ENCODE data around the gene AFF2.

Gene AFF2

DNA sequence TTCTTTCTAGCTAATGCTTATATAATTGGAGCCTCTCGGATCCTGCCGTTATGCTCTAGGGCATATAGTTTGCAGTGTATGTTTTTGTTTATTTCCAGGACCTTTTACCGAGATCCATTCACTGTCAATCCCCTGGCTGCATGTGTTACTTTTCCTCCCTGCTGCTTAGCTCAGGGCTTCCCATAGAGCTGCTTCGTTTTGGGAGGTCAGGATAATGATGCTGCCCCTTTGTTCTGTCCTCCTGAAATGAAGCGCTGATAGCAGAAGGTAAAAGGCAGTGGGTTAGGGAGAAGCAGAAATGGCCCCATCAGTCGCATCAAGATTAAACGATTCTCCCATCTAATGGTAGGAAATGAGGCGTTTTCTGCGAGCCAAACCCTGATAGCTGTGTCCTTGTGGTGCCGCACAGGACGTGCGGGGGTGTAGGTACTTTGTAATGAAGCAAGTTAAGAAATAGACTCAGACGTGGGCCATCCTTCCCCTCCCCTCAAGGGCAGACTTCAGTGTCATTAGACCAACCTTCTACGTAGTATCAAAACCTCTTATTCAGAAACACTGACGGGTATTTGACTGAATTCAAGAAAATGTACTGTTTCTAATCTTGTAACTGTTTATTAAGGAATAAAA is 37.3 kb downstream of the AFF2 start:
- DNase-seq: no peak

DNA sequence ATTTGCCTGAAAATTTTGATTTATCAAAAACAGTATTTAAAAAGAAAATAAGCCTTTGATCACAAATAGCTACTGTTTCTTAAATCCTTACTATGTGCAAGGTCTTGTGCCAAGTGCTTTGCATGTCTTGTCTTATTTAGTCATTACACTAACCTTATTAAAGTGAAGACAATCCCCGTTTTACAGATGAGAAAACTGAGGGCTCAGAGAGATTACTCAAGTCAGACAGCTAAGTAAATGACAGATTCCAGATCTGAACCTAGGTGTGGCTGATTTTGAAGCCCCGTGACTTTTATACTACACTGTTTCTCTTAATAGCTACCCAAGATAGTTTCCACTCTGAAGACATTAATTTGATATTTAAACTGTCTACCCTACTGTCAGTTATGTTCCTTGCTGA is 38.2 kb downstream of the AFF2 start:
- DNase-seq: no peak

DNA sequence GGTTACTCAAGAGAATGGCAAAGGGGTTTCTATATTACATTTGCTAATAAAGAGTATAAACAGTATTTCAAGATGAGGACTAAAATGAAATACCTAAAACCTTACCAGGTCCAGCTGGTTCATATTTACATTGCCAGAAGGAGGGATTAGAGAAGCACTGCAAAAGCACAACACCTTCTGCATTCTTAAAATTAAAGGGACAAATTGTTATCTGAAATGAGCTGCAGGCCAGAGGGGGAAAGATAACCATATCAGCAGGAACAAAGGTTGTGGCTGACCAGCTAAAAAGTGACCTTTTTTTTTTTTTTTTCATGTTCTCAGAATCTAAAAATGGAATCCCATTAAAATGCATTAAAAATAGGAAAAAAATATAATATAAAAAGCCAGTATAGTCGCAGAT is 39.7 kb downstream of the AFF2 start:
- no peak for DNase-seq

DNA sequence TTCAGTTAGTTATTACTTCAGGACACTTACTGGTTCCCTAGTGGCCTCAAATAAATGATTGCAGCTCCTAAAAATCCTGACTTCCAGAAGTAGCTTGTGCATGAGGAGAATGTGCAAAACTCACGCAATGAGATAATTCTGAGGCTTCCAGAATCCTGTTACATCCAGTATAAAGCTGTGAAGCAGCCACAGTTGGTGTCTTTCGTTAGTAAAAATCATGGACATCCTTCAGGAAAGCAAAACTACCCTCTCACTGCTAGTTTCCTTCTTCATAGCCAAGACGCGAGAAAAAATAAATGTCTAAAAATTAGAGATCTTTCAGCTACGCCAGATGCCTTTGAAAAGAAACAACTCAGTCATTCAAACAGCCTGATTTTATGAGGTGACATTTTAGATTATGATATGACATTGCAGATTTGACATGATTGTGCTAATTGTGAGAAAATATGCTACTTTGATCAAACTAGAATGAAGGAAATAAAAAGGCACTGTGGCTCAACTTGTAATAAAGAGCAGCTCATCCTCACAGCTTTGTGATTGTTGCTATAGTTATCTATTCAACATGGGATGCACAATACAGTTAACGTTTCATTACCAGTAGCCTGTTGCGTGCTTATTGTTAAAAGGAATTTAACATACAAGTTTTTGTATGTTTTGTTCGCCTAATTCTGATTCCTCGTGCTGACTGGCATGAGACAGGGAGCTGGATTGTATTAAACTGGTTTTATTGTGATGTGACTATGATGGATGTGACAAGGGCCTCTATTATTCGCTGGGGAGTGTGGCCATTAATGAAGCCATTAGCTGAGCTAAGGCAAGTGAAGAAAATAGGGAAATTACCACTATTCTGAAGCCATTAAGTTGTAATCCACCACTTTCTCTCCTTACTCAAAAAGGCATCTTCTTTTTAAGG is 40.5 kb downstream of the AFF2 start:
- DNase-seq: no peak

DNA sequence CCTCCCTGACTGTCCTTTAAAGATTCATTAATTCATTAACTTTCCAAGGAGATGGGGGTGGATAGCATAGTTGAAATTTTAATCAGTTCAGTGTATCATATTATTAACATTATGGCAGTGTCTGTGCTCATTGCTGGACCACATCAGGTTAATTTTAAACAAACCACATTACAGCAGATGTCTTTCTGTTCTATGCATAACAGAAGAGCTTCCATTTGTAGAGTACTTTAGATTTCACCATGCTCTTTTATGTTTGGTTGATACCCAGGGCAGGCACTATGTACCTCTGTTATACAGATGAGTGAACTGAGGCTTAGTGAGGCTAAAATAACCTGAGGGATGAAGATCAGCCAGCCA is 41.1 kb downstream of the AFF2 start:
- no peak for DNase-seq

DNA sequence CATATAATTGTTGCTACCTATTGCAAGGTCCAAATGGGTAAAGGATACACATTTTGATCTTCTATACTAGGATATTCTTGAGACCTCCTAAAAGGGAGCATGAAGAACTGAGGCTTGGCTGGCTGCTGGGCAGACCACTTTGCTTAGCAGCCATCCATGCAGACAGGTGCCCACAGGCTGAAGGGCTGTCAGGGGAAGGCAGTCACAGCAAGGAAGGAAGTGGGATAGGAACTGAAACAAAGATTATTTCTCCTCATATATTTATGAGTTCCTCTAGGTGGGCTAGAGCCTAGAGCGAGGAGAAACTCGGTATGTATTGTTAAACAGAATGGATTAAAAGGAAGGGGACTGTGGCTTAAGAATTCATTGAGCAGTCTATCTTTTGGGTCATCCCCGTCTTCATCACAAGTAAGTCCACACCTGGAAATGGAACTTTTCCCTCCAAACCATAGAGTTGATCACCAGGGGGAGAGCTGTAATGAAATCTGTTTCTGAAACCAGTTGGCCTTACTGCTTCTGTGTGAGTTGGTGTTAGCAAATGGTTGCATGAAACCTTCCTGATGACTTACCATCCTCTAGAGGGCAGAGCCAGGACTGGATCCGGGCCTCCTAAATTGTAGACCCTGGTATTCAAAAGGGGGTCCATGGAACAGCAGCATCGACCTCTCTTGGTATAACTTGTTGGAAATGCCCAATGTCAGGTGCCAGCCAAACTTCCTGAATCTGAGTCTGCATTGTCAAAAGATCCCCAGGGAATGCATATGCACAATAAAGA is 42.3 kb downstream of the AFF2 start:
- no peak for DNase-seq

DNA sequence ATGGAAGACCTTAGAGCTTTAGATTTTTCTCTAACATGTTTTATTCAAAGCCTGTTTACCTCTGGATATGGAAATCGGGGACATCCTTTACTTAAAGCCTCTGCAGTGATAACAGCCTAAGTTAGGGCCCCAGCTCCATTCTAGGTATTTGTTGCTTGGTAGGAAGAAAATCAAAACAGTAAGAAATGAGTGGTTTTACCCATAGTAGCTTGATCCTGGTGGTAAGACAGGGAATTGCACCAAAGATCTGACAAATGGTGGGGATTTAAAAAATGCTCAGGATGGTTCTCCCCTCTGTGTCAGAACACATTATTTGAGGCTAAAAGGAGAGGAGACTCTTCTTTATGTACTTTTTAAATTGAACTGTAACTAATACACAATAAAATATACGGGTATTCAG is 52.4 kb downstream of the AFF2 start:
- no peak for DNase-seq

DNA sequence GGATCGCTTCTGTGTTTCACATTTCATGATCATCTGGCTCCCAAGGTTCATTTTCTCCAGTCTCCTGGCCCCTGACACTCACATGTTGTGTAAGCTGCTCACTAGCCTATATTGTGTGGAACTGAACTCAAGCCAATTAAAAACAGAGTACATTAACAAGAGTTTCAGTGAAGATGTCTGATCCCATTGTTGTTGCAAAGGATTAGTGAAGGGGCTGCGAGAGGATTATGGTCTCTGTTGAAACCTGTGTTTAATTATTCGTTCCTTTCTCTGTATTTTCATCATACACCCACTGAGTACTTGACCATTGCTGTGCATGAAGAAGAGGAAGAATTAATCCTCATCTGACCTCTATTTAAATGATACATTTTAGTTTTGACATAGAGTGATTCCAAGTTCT is 54.7 kb downstream of the AFF2 start:
- DNase-seq: no peak

DNA sequence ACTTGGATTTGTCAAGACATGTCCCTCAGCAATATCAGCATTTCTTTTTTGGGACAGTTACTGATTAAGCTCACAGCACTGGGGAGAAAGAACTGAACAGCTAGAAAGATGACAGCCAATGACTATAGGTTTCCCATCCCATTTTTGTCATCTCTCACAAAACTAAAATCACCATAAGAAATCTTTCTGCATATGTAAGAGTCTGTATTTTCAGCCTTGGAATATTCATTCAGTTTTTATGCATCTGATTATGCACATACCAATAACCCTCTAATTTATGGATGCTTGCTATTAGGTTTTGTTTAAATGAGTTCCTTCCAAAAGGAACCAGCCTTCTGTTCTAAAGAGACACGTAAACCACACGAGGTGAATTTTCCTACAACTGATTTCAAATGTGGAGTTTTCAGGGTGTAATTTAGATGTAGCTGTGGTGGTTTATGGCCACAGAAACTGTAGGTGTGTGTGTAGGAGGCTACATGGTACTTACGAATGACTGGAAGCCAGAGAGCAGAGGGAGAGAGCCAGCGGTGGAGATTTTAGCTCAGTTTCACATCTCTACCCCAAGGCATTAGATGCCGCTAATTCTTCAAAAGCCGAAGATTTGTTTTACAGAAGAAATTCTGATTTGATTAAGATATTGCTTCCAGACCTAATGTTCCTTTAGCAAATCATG is 55.3 kb downstream of the AFF2 start:
- DNase-seq: no peak

DNA sequence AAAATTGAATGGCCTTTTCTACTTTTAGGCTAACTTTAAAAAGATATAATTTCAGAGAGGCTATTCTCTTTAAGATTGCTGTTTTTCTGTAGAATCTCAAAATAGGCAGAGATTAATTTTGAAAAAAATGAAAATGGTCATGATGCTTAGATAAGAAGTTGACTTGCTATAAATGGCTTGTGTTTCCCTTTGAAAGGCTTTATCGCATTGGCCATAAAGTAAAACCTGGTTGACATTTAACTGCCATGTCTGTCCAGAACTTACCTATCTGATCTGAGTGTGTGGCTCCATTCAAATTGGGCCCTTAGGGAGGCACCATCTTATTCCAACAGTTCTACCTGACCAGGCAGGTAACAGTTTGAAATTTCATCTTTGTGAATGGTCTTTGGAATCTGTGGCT is 56.1 kb downstream of the AFF2 start:
- DNase-seq: no peak

DNA sequence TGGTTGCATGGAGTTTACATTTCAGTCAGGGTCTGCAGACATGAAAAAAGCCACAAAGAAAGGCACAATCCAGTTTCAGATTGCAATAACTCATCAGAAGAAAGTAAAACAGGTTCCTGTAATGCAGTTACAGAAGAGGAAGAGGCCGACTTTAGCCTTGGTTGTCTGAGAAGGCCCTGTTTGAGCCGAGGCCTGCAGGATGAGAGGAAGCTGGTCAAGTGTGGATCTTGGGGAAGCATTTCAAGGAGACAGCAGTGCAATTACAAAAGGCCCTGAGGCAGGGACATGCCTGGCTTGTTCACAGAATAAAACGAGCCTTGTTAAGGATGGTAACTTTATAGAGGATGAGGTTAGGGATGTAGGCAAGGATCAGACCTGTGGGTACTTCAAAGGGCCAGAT is 62.4 kb downstream of the AFF2 start:
- no peak for DNase-seq

DNA sequence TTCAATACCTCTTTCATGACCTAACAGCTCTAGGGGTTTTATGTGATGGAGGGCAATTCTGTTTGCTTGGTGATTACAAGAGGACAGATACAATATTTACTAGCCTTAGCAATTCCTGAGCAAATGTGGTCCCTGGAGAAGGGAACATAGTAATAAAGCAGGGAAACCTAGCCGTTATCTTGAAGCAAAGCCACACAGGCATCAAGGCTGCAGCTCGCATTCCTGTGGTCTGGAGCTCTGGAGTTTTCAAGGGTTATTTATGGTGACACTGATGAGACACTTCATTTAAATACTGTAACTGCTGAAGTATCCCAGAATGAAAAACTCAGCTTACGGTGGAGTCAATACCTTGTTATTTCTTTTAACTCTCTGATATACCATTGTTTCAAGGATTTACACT is 66.8 kb downstream of the AFF2 start:
- DNase-seq: no peak

DNA sequence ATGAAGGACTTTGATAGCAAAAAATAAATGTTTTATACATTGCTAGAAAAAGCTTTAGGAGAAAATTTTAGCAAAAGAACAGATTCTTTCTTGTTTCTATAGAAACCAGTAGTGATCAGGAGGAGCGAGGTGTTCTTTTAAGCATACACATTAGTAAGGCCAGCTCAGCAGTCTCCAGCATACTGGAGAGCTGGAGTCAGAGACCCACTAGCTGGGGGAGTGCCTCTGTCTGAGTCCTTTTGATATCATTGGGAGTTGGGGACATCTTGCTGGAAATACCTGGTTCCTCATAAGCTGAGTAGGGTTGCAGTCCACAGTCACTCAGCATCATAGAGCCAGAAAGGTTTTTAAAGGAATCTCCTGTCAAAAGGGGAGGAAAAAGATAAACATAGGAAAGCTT is 67.4 kb downstream of the AFF2 start:
- DNase-seq: no peak

DNA sequence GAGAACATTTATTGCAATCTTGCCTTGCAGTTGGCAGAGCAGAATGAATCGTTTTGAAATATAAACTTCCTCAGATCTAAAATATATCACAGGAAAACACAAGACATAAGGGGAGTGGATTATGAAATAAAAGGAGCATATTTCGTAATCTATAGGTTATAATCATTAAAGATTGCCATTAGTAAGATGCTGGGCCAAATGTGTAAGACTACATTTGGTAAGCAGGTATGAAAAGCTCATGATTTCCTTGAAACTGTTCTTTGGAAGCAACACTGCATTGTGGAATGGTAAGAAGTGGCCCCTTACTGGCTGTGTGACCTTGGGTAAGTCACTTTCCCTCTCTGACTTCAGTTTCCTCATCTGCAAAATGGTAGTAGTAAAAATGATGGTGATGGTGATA is 68.3 kb downstream of the AFF2 start:
- no peak for DNase-seq

DNA sequence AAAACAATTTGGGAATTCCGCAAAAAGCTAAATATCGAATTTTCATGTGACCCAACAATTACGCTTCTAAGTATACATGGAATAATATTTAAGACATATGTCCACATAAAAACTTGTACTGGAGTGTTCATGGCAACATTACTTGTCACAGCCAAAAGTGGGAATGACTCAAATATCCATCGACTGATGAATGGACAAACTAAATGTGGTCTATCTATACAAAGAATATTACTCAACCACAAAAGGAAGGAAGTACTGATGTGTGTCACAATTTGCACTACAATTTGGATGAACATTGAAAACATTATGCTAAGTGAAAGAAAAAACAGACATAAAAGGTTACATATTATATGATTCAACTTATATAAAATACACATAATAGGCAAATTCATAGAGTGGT is 71.9 kb downstream of the AFF2 start:
- DNase-seq: no peak

DNA sequence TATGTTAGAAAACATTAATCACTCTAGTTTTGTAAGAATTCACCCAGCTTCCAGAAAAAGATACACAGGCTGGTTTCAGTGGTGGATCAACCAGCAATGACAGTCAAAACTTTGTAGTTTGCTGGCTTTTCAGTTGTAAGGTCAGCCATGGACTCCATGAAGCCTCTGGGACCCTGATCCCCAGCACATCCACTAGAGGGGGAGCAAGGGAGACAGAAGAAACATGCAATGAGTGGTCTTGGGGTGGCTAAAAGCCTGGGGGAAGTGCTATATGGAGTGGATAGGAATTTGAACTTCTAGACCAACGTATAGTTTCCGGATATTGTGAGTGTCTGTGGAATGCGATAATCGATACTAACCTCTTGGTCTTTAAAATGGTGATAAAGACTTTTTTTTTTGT is 72.7 kb downstream of the AFF2 start:
- DNase-seq: no peak

DNA sequence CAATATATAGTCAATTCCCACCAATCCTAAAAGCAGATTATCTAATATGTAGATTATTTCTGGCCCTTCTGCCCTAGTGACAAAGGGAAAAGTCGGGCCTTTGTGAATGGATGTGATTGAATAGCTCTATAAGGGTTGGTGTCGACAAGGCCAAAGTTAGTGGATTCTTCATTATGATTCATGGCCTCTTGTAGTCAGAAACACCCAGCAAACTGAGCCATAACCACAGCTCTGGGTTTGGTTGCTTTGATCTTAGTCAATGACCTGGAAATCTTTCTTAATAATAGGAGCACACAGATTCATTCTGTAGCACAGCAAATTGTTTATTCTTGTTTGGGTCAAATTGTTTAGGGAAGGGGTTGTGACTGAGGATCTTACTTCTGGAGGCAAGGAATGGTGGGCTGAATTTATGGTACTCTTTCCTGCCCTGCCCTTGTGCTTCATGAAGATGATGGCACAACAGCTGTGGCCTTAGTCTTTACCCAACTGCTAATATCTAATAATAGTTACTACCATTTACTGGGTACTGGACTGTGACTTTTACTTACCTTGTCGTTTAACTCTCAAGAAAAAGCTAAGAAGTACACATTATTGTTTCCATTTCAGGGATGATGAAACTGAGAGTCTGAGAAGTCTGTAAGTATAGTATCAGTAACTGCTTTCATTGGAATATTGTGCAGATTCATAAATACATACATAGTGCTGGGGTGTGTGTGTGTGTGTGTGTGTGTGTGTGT is 74.0 kb downstream of the AFF2 start:
- no peak for DNase-seq

DNA sequence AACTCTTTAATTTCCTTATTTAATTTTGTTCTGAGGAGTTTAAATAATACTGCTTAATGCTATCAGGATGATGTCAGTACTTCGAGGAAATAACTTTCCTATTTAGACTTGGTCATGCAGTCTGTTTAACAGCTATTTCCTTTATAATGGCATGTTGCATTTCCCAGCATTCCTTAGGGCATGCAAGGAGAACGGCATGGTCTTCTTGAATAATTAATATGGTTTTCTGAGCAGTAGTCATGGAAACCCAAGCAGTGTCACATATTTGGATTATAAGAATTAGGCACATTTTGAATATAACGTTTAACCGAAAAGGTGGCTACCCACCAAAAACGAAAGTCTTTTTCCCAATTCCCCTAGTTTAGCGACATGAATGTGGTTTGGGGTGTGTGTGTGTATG is 76.0 kb downstream of the AFF2 start:
- DNase-seq: no peak

DNA sequence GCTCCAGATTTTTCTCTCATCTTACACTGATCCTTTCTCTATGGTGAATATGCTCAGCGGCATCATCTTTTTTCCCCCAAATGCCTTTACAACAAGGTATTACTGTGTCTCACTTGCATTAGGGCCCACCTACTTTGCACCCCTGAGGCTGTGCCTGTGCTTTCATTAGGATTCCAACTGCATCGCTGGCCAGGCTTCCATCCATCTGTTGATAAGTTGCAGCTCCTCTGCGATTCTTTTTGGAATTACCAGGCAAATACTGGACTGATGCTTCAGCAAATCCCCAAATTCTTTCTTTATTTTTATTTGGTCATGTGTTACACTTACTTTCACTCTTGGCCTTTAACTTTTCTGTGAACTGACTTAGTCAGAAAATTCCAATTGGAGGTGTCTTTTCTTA is 77.3 kb downstream of the AFF2 start:
- no peak for DNase-seq

DNA sequence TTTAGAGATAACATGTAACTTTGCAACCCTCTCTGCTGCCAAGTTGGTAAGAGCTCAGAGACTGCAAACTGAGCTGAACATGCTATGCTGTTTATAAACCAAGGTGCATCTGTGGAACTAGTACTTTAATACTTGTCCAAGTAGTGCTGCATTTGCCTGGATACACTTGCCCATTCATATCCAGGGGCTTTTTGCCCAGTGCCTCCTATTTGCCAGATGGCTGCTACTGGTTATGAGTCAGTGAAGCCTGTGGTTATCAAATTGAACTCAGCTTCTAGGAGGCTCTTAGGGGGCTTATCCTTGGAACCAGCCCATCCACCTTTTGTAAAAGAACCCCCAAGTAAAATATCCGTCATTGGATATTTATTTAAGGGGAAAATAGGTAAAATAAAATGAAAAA is 79.6 kb downstream of the AFF2 start:
- no peak for DNase-seq

DNA sequence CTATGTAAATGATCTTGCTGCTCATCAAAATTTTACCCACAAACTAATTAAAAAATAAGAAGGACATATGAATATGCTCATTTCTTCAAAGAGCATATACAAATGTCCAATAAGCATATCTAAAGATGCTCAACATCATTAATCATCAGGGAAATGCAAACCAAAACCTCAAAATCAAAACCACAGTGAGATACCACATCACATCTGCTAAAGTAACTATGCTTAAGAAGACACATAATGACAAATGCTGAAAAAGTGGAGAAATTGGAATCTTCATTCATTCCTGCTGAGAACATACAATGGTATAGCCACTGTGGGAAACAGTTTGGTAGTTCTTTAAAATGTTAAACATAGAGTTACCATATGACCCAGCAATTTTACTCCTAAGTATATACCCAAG is 81.9 kb downstream of the AFF2 start:
- DNase-seq: no peak

DNA sequence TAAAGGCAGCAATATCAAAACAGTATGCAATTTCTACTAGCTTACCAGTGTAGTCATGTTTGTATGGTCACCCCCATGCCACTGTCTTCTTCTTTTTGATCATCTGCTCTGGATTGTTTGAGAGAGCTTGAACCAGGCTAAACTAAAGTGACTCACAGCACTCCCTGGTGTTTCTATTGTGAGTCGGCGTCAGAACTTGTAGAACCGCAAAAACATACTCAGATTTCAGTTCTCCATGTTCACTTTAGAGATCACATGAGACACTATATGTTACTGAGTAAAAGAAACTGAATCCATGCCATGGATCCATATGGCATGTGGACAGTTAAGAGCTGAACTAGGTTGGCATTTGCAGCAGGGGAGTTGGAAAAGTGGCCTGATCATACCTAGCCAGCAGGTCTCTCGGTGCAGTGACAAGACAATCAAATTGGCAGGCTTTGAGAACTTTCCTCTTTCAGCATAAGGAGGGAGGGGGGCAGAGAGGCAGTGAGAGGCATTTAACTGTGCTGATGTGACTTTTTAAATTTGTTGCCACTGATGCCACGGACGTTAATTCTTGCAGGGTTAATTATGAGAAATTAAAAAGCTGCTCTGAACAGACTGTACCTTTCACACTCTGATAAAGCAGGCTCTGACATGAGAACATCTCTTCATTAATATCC is 88.4 kb downstream of the AFF2 start:
- DNase-seq: no peak
